H1 (cell line): ENCODE results near the gene NUP42. TPM values are rescaled to one million over a fixed set of nuclear protein-coding genes. Genes with fewer than 3 reads are reported as not detected.

ENCODE experiments used
- CTCF ChIA-PET: fragments of 300-600 bp; sonication (Branson Sonifier 250); formaldehyde crosslinking; loops from one replicate; lab custom pipeline; 2021; ENCODE audit not compliant: partially characterized antibody; lab: Charles Lee
- POLR2A ChIA-PET: fragments of 300-600 bp; sonication (Branson Sonifier 250); formaldehyde crosslinking; loops from one replicate; lab custom pipeline; 2021; ENCODE audit warnings: inconsistent platforms; ENCODE audit not compliant: partially characterized antibody; lab: Charles Lee
- DNase-seq, 2 experiments: peaks; one replicate each; pipeline versions ENCODE4 v3.0.0 to v3.0.0-alpha.2; 2010 to 2022; ENCODE audit warnings: low spot score in 2 of 2, low read depth in 1 of 2, mixed read lengths in 1 of 2
- FAIRE-seq: peaks from 2 replicates; lab custom pipeline; 2011; peaks lifted over from hg19 to GRCh38; lab: Jason Lieb, UNC
- H2AFZ ChIP-seq: 2 replicates; pipeline ENCODE4 v1.8.1; 2012; ENCODE audit warnings: low read length, inconsistent platforms
- H2AK5ac ChIP-seq: 2 replicates; pipeline ENCODE4 v1.6.1; 2013; ENCODE audit warnings: low read depth, low read length
- H2BK120ac ChIP-seq: replicated peaks from 2 replicates; pipeline ENCODE3; 2013; ENCODE audit warnings: low read depth, low read length, inconsistent platforms
- H2BK12ac ChIP-seq: 2 replicates; pipeline ENCODE4 v1.6.1; 2013; ENCODE audit warnings: low read depth, low read length
- H2BK15ac ChIP-seq: 2 replicates; pipeline ENCODE4 v1.6.1; 2013; ENCODE audit warnings: low read length
- H2BK20ac ChIP-seq: 2 replicates; pipeline ENCODE4 v1.6.1; 2013; ENCODE audit warnings: low read length
- H2BK5ac ChIP-seq: 2 replicates; pipeline ENCODE4 v1.6.1; 2013; ENCODE audit warnings: low read depth, low read length
- H3K14ac ChIP-seq: 2 replicates; pipeline ENCODE4 v1.6.1; 2013; ENCODE audit warnings: inconsistent platforms; ENCODE audit not compliant: insufficient read length
- H3K18ac ChIP-seq: 2 replicates; pipeline ENCODE4 v1.6.1; 2013; ENCODE audit warnings: low read length; ENCODE audit errors: extremely low read depth
- H3K23ac ChIP-seq: 2 replicates; pipeline ENCODE4 v1.6.1; 2013; ENCODE audit warnings: inconsistent platforms; ENCODE audit not compliant: insufficient read length
- H3K23me2 ChIP-seq: 2 replicates; pipeline ENCODE4 v1.6.1; 2013; ENCODE audit warnings: low read depth, low read length
- H3K27ac ChIP-seq: 2 replicates; pipeline ENCODE4 v1.6.1; 2011; ENCODE audit warnings: low read depth, low read length, inconsistent platforms
- H3K27me3 ChIP-seq, 4 experiments: replicated peaks in 1 of 4; 1 replicate in 1 of 4; 2 replicates in 3 of 4; pipeline versions ENCODE4 v1.6.1 to v1.8.1; 2011 to 2013; ENCODE audit warnings: low read length in 3 of 4, mild to moderate bottlenecking in 3 of 4, inconsistent platforms in 2 of 4, mixed read lengths in 2 of 4, moderate library complexity in 1 of 4; ENCODE audit not compliant: control insufficient read depth in 3 of 4, insufficient read depth in 3 of 4; ENCODE audit errors: extremely low read depth in 1 of 4
- H3K36me3 ChIP-seq, 4 experiments: 2 replicates each; pipeline versions ENCODE4 v1.6.1 to v1.8.1; 2011 to 2013; ENCODE audit warnings: mild to moderate bottlenecking in 4 of 4, low read length in 3 of 4, moderate library complexity in 2 of 4, control low read depth in 1 of 4, inconsistent platforms in 1 of 4; ENCODE audit not compliant: insufficient read depth in 4 of 4, control insufficient read depth in 2 of 4
- H3K4ac ChIP-seq: replicated peaks from 2 replicates; pipeline ENCODE3; 2013; ENCODE audit warnings: low read length, low read depth, mixed read lengths, inconsistent platforms; ENCODE audit not compliant: insufficient read length
- H3K4me1 ChIP-seq, 4 experiments: replicated peaks in 1 of 4; 1 replicate in 1 of 4; 2 replicates in 3 of 4; pipeline versions ENCODE4 v1.6.1 to v1.8.1; 2011 to 2013; ENCODE audit warnings: low read length in 3 of 4, inconsistent platforms in 2 of 4, mixed read lengths in 1 of 4; ENCODE audit not compliant: insufficient read depth in 4 of 4, control insufficient read depth in 3 of 4
- H3K4me2 ChIP-seq, 2 experiments: 2 replicates each; pipeline versions ENCODE4 v1.6.1 to v1.8.1; 2011 to 2013; ENCODE audit warnings: low read depth in 2 of 2, low read length in 2 of 2, control low read depth in 1 of 2, inconsistent platforms in 1 of 2, mild to moderate bottlenecking in 1 of 2; ENCODE audit not compliant: insufficient read depth in 1 of 2
- H3K4me3 ChIP-seq, 4 experiments: fragments of 200-600, 300-600 bp in 1 of 4; sonication (generic), shearing (Covaris generic), sonication (Bioruptor Twin) in 1 of 4; 2 replicates each; pipeline versions ENCODE4 v1.5.1 to v1.8.1; 2011 to 2016; ENCODE audit warnings: low read length in 4 of 4, low read depth in 3 of 4, control low read depth in 2 of 4, inconsistent platforms in 2 of 4, mild to moderate bottlenecking in 2 of 4, mixed read lengths in 1 of 4, moderate library complexity in 1 of 4; ENCODE audit not compliant: insufficient read depth in 2 of 4; ENCODE audit errors: extremely low read depth in 1 of 4
- H3K56ac ChIP-seq: replicated peaks from 2 replicates; pipeline ENCODE3; 2013; ENCODE audit warnings: low read depth, mild to moderate bottlenecking, mixed read lengths, low read length, inconsistent platforms; ENCODE audit not compliant: insufficient read length
- H3K79me1 ChIP-seq: 2 replicates; pipeline ENCODE4 v1.6.1; 2013; ENCODE audit warnings: low read depth, low read length, control low read depth
- H3K79me2 ChIP-seq, 2 experiments: 2 replicates each; pipeline versions ENCODE4 v1.6.1 to v1.8.1; 2012 to 2013; ENCODE audit warnings: low read length in 2 of 2, mild to moderate bottlenecking in 2 of 2, inconsistent platforms in 1 of 2; ENCODE audit not compliant: insufficient read depth in 2 of 2, control insufficient read depth in 1 of 2
- H3K9ac ChIP-seq, 4 experiments: replicated peaks in 1 of 4; 1 replicate in 1 of 4; 2 replicates in 3 of 4; pipeline versions ENCODE4 v1.6.1 to v1.8.1; 2011 to 2013; ENCODE audit warnings: low read depth in 3 of 4, low read length in 3 of 4, control low read depth in 2 of 4, mild to moderate bottlenecking in 2 of 4, moderate library complexity in 2 of 4, inconsistent platforms in 1 of 4; ENCODE audit errors: extremely low read depth in 1 of 4
- H3K9me3 ChIP-seq, 2 experiments: 2 replicates each; pipeline versions ENCODE4 v1.6.1 to v1.8.1; 2012 to 2013; ENCODE audit warnings: mild to moderate bottlenecking in 2 of 2, moderate library complexity in 2 of 2, control low read depth in 1 of 2, inconsistent platforms in 1 of 2, low read depth in 1 of 2, low read length in 1 of 2, mixed read lengths in 1 of 2; ENCODE audit not compliant: insufficient read depth in 2 of 2
- H4K20me1 ChIP-seq, 2 experiments: replicated peaks in 1 of 2; 2 replicates each; pipeline versions ENCODE3 to v1.8.1; 2011 to 2013; ENCODE audit warnings: inconsistent platforms in 2 of 2, low read length in 2 of 2, mild to moderate bottlenecking in 1 of 2; ENCODE audit not compliant: insufficient read depth in 2 of 2, control insufficient read depth in 1 of 2
- H4K5ac ChIP-seq: 2 replicates; pipeline ENCODE4 v1.6.1; 2013; ENCODE audit warnings: low read length, low read depth, mixed read lengths, inconsistent platforms; ENCODE audit not compliant: insufficient read length
- H4K8ac ChIP-seq: 2 replicates; pipeline ENCODE4 v1.8.0; 2013; ENCODE audit warnings: mild to moderate bottlenecking, moderate library complexity, low read length, inconsistent platforms; ENCODE audit not compliant: insufficient read depth; ENCODE audit errors: extremely low read depth
- H4K91ac ChIP-seq: replicated peaks from 2 replicates; pipeline ENCODE3; 2013; ENCODE audit warnings: low read length, mixed read lengths, inconsistent platforms; ENCODE audit not compliant: insufficient read length
- BCL11A ChIP-seq, 2 experiments: IDR thresholded peaks; one replicate each; pipeline ENCODE4 v1.6.1; 2011; ENCODE audit warnings: low read depth in 2 of 2, low read length in 2 of 2, mild to moderate bottlenecking in 2 of 2
- NANOG ChIP-seq: IDR thresholded peaks from 2 replicates; pipeline ENCODE4 v1.6.1; 2011; ENCODE audit warnings: low read length, low read depth, mild to moderate bottlenecking, inconsistent platforms; ENCODE audit not compliant: insufficient read depth, poor library complexity, severe bottlenecking
- TBP ChIP-seq: IDR thresholded peaks from 2 replicates; pipeline ENCODE4 v1.6.1; 2011; ENCODE audit warnings: low read depth, low read length, improper control_type of control experiment
- ZNF274 ChIP-seq: IDR thresholded peaks from 2 replicates; pipeline ENCODE4 v1.7.0; 2012; ENCODE audit warnings: low read length, borderline replicate concordance; ENCODE audit errors: extremely low read depth
- WGBS, 2 experiments: shearing (Covaris generic) in 1 of 2; methylation state at CpG; one replicate each; pipeline versions ENCODE4 v1.1.6 to v1.1.7; 2013 to 2015; ENCODE audit warnings: low lambda C conversion rate in 2 of 2, mixed read lengths in 2 of 2, inconsistent platforms in 1 of 2, low coverage in 1 of 2, missing lambda C conversion rate in 1 of 2; ENCODE audit not compliant: insufficient replicate concordance in 2 of 2, insufficient coverage in 1 of 2, insufficient read length in 1 of 2; ENCODE audit errors: extremely low coverage in 1 of 2, missing lambda C conversion rate in 1 of 2; 5-methylcytosine and 5-hydroxymethylcytosine counted together
- polyA plus RNA-seq, 7 experiments: library from polyadenylated mRNA; depleted of rRNA in 3 of 7; stranded (reverse) in 5 of 7; unstranded in 2 of 7; fragments of >200 nt in 5 of 7; fragments of 200-250 nt in 2 of 7; gene quantifications; 1 replicate in 5 of 7; 2 replicates in 1 of 7; 4 replicates in 1 of 7; pipeline versions ENCODE4 v1.2.1 to v1.2.3, GENCODE V29; 2011 to 2013; ENCODE audit warnings: missing spikeins in 2 of 7, mixed read lengths in 2 of 7
- total RNA-seq: library from RNA; stranded (reverse); fragmentation: NEBNext Ultra II Directional; extraction: Animal tissue kit (Norgen Biotek cat#: 25700); gene quantifications from 2 replicates; pipeline ENCODE4 v1.2.1, GENCODE V29; 2021
- TF ChIP-seq, protein P1 (sequence below): IDR thresholded peaks from 2 replicates; pipeline ENCODE4 v1.6.1; 2012; ENCODE audit warnings: inconsistent platforms

Gene NUP42
- total and polyA plus RNA-seq, 2 of the 8 experiments (the other 6 are each of a cell fraction or from before 2014, with no cell fraction given): 31.8 to 41.2 TPM

DNA sequence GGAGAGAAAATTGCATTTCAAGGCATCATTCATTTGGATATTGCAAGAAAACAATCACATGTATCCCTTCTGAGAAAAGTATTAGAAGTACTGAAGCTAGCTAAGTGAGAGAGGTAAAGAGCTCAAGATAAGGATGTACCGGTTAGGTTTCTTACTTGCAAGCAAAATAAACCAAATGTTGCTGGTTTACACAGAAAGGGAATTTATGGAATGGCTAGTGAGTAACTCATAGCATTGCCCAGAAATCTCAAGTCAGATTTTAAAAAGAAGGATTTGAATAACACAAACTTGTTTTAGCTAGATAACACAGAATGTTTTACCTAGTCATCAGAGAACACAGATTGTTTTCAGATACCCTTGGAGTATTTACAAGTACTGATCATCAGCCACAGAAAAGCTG lies 45.6 kb upstream of the NUP42 start:
- H2AFZ ChIP-seq: no peak overlapping the region
- FAIRE-seq (no peak), DNase-seq (no peak)
- H4K91ac ChIP-seq: no peak overlapping the region
- H3K14ac ChIP-seq: no peak overlapping the region
- H2BK20ac ChIP-seq: no peak overlapping the region
- no peaks in the 10 kb centered on the region for H3K27me3 ChIP-seq
- no peak overlapping the region for H3K4me2 ChIP-seq
- H4K8ac ChIP-seq: no peak overlapping the region
- no peak overlapping the region for H3K27ac ChIP-seq
- H2BK12ac ChIP-seq: no peak overlapping the region
- CTCF ChIA-PET: interaction anchor here (0.9 to 1.3 kb wide), 2 partner anchors 9 to 12 kb away, joined by 4 read pairs; no protein-coding TSS in a partner anchor
- no peak overlapping the region for H3K23ac ChIP-seq
- whole genome bisulfite sequencing, 2 experiments: 81% methylated on average over 1 of the region's 1 CpG; no CpG with 5 or more reads in 1 of the 2 experiments
- peaks cover 0 to 2% (median 2%) of the 10 kb centered on the region in 4 experiments; a peak in 3 of 7 replicates for H3K4me1 ChIP-seq
- 0 out of 4 replicates have a peak, but pooled peaks cover 0 to 2% of the 10 kb centered on the region in 2 experiments for H3K9me3 ChIP-seq
- no peak overlapping the region for H3K4me3 ChIP-seq
- H3K9ac ChIP-seq: no peak overlapping the region
- no peaks in the 10 kb centered on the region for H3K79me2 ChIP-seq
- H3K79me1 ChIP-seq: no peaks in the 10 kb centered on the region
- H2BK5ac ChIP-seq: no peak overlapping the region
- no peak overlapping the region for H4K5ac ChIP-seq
- no peak overlapping the region for H3K56ac ChIP-seq
- peaks cover 0 to 16% (median 3%) of the 10 kb centered on the region in 4 experiments; a peak in 4 of 8 replicates for H3K36me3 ChIP-seq
- H3K4ac ChIP-seq: no peak overlapping the region
- POLR2A ChIA-PET: interaction anchor here (0.9 to 2.4 kb wide), 5 partner anchors 9 to 30 kb away, joined by 3 to 12 read pairs (median 4); partner anchors contain the start of gene KLHL7
- H3K18ac ChIP-seq: no peak overlapping the region
- no peaks in the 10 kb centered on the region for H3K23me2 ChIP-seq
- no peak overlapping the region for H2AK5ac ChIP-seq
- no peak overlapping the region for H2BK120ac ChIP-seq
- no peak overlapping the region for H2BK15ac ChIP-seq
- H4K20me1 ChIP-seq: no peaks in the 10 kb centered on the region
- no peak for TF ChIP-seq ZNF274
- TF ChIP-seq TBP: no peak
- no peak for TF ChIP-seq NANOG
- TF ChIP-seq BCL11A (IDR thresholded peaks at IDR 0.05; ENCODE audit: low read depth in 2 of 2, low read length in 2 of 2): no peak
- TF ChIP-seq, protein P1, sequence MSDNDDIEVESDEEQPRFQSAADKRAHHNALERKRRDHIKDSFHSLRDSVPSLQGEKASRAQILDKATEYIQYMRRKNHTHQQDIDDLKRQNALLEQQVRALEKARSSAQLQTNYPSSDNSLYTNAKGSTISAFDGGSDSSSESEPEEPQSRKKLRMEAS: no peak
